Measurements from ENCODE around the gene CEACAM3.
"Not testable (repeated sequence)": the region's sequence is repeated elsewhere in the genome, so short reads cannot be mapped to it uniquely, and the experiment has no call there.

DNA sequence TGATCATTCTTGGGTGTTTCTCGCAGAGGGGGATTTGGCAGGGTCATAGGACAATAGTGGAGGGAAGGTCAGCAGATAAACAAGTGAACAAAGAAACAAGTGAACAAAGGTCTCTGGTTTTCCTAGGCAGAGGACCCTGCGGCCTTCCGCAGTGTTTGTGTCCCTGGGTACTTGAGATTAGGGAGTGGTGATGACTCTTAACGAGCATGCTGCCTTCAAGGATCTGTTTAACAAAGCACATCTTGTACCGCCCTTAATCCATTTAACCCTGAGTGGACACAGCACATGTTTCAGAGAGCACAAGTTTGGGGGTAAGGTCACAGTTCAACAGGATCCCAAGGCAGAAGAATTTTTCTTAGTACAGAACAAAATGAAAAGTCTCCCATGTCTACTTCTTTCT lies 28.3 kb upstream of the CEACAM3 start:
- TF ChIP-seq, protein P1, sequence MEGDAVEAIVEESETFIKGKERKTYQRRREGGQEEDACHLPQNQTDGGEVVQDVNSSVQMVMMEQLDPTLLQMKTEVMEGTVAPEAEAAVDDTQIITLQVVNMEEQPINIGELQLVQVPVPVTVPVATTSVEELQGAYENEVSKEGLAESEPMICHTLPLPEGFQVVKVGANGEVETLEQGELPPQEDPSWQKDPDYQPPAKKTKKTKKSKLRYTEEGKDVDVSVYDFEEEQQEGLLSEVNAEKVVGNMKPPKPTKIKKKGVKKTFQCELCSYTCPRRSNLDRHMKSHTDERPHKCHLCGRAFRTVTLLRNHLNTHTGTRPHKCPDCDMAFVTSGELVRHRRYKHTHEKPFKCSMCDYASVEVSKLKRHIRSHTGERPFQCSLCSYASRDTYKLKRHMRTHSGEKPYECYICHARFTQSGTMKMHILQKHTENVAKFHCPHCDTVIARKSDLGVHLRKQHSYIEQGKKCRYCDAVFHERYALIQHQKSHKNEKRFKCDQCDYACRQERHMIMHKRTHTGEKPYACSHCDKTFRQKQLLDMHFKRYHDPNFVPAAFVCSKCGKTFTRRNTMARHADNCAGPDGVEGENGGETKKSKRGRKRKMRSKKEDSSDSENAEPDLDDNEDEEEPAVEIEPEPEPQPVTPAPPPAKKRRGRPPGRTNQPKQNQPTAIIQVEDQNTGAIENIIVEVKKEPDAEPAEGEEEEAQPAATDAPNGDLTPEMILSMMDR (conservative IDR thresholded peaks at IDR 0.05; ENCODE audit: low read length) = not testable (repeated sequence)
- not testable (repeated sequence) for TF ChIP-seq EZH2phosphoT487 (IDR thresholded peaks at IDR 0.05; ENCODE audit: borderline replicate concordance)
